Esophagus muscularis mucosa (tissue), 4 donors: ENCODE results near the gene IFIT5.

ENCODE experiments used
- EP300 ChIP-seq: sonication (generic); formaldehyde crosslinking; IDR thresholded peaks from one replicate; pipeline ENCODE4 v1.6.1; 2017; ENCODE audit warnings: antibody characterized with exemption
- POLR2A ChIP-seq: fragments of 450-650 bp; IDR thresholded peaks from one replicate; pipeline ENCODE4 v1.6.1; 2017; ENCODE audit warnings: antibody characterized with exemption, moderate library complexity, mild to moderate bottlenecking, low read depth
- TF ChIP-seq, protein P1 (sequence below), 3 experiments: fragments of 200-600 bp in 2 of 3; fragments of 450-650 bp in 1 of 3; sonication (generic) in 2 of 3; IDR thresholded peaks; one replicate each; pipeline ENCODE4 v1.5.1; 2017 to 2019; ENCODE audit warnings: antibody characterized with exemption in 3 of 3, mild to moderate bottlenecking in 2 of 3, moderate library complexity in 1 of 3

DNA sequence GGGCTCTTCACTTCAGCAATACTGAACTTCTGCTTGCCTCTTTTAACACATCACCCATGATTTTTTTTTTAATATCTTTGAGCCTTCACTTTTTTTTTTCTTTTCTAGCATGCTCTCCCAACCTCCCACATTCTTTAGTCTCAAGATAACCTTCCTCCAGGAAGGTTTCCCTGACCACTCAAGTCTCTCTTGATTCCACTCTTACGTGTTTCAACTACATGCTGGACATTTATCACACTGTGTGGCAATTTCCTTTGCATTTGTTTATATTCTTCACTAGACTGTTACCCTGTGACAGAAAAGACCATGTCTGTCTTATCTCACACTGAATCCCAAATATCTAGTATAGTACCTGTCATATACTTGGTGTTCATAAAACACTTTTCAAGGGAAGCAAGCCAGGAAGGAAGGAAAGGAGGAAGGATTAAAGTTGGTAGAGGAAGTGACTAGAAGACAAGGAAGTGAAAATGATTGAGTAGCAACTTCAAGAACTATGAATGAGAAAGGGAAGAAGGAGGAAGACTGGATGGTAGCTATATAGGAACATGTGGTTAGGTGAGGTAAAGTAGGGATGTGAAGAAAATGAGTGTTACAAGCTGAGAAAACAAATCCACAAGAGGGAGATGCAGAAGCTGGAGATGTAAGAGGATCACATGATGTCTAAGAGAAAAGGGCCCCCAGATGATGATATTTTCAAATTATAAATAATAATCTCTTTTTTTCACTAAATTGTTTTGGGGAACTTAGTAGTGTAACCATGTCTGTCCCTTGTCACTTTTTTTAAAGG is 40.4 kb downstream of the IFIT5 start:
- TF ChIP-seq, protein P1, sequence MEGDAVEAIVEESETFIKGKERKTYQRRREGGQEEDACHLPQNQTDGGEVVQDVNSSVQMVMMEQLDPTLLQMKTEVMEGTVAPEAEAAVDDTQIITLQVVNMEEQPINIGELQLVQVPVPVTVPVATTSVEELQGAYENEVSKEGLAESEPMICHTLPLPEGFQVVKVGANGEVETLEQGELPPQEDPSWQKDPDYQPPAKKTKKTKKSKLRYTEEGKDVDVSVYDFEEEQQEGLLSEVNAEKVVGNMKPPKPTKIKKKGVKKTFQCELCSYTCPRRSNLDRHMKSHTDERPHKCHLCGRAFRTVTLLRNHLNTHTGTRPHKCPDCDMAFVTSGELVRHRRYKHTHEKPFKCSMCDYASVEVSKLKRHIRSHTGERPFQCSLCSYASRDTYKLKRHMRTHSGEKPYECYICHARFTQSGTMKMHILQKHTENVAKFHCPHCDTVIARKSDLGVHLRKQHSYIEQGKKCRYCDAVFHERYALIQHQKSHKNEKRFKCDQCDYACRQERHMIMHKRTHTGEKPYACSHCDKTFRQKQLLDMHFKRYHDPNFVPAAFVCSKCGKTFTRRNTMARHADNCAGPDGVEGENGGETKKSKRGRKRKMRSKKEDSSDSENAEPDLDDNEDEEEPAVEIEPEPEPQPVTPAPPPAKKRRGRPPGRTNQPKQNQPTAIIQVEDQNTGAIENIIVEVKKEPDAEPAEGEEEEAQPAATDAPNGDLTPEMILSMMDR (IDR thresholded peaks at IDR 0.05), result no peak
- TF ChIP-seq EP300 (no peak), POLR2A (no peak)
